Suprapubic skin (tissue), 4 donors: ENCODE measurements around the gene DNAJC28. TPM values are rescaled to one million over a fixed set of nuclear protein-coding genes. Genes with fewer than 3 reads are reported as not detected.
"Not testable (repeated sequence)": the region's sequence is repeated elsewhere in the genome, so short reads cannot be mapped to it uniquely, and the experiment has no call there.

ENCODE experiments used
- DNase-seq, 2 donors: peaks; one replicate each; pipeline ENCODE4 v3.0.0-alpha.2; 2019; ENCODE audit warnings: low spot score in 2 of 2
- H3K27ac ChIP-seq: fragments of 200-600 bp; sonication (generic); one replicate; pipeline ENCODE4 v1.5.1; 2019
- H3K27me3 ChIP-seq: fragments of 200-600 bp; sonication (generic); one replicate; pipeline ENCODE4 v1.5.1; 2019
- H3K36me3 ChIP-seq: fragments of 200-600 bp; sonication (generic); one replicate; pipeline ENCODE4 v1.5.1; 2019
- H3K4me1 ChIP-seq: fragments of 200-600 bp; sonication (generic); one replicate; pipeline ENCODE4 v1.5.1; 2019
- H3K4me3 ChIP-seq: fragments of 200-600 bp; sonication (generic); one replicate; pipeline ENCODE4 v1.5.1; 2019; ENCODE audit warnings: mild to moderate bottlenecking
- H3K9me3 ChIP-seq: fragments of 200-600 bp; sonication (generic); one replicate; pipeline ENCODE4 v1.5.1; 2019
- EP300 ChIP-seq: sonication (generic); formaldehyde crosslinking; IDR thresholded peaks from one replicate; pipeline ENCODE4 v1.6.1; 2017; ENCODE audit warnings: antibody characterized with exemption
- POLR2A ChIP-seq, 2 donors: fragments of 450-650 bp; IDR thresholded peaks; one replicate each; pipeline ENCODE4 v1.6.1; 2017; ENCODE audit warnings: antibody characterized with exemption in 2 of 2, mild to moderate bottlenecking in 2 of 2, moderate library complexity in 2 of 2
- POLR2AphosphoS5 ChIP-seq, 3 donors: sonication (generic); formaldehyde crosslinking; IDR thresholded peaks; one replicate each; pipeline ENCODE4 v1.6.1; 2017; ENCODE audit warnings: antibody characterized with exemption in 3 of 3
- WGBS: methylation state at CpG from one replicate; pipeline ENCODE4 v1.1.5; 2018; 5-methylcytosine and 5-hydroxymethylcytosine counted together
- total RNA-seq, 4 donors: library from RNA; depleted of rRNA; stranded (reverse); fragments of >200 nt; gene quantifications; one replicate each; pipeline ENCODE4 v1.1.0, GENCODE V29; 2016
- TF ChIP-seq, protein P1 (sequence below), 2 donors: fragments of 200-600 bp in 1 of 2; fragments of 450-650 bp in 1 of 2; sonication (generic) in 1 of 2; IDR thresholded peaks; one replicate each; pipeline ENCODE4 v1.5.1; 2016 to 2019; ENCODE audit warnings: antibody characterized with exemption in 2 of 2, mild to moderate bottlenecking in 1 of 2, moderate library complexity in 1 of 2

Gene DNAJC28
- total RNA-seq, 4 donors from 2014 or later: 1.9 to 4.5 (median 2.8) TPM

DNA sequence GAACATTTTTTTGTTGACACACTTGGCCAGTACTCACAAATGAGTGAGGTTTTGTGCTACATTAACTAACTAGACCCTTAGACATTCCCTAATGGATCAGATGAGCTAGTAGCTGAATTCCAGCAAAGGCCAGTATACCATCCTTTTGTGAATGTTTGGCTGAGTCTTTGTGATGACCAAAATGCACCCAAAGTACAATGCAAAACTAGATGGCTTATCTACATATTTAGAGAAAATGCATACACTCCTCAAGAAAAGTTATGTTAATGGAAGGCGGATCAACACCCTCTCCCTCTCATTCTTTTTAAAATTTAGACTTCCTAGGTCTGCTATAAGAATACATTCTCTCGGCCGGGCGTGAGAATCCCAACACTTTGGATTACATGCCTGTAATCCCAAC is 20.1 kb upstream of the DNAJC28 start:
- Histone ChIP-seq H3K4me3 (no peak overlapping the region), H3K9me3 (no peaks in the 10 kb centered on the region), H3K27me3 (no peaks in the 10 kb centered on the region), H3K27ac (no peak overlapping the region), H3K36me3 (peaks cover 69% of the 10 kb centered on the region), H3K4me1 (no peaks in the 10 kb centered on the region)
- no peak for DNase-seq
- TF ChIP-seq, protein P1, sequence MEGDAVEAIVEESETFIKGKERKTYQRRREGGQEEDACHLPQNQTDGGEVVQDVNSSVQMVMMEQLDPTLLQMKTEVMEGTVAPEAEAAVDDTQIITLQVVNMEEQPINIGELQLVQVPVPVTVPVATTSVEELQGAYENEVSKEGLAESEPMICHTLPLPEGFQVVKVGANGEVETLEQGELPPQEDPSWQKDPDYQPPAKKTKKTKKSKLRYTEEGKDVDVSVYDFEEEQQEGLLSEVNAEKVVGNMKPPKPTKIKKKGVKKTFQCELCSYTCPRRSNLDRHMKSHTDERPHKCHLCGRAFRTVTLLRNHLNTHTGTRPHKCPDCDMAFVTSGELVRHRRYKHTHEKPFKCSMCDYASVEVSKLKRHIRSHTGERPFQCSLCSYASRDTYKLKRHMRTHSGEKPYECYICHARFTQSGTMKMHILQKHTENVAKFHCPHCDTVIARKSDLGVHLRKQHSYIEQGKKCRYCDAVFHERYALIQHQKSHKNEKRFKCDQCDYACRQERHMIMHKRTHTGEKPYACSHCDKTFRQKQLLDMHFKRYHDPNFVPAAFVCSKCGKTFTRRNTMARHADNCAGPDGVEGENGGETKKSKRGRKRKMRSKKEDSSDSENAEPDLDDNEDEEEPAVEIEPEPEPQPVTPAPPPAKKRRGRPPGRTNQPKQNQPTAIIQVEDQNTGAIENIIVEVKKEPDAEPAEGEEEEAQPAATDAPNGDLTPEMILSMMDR (IDR thresholded peaks at IDR 0.05): no peak
- TF ChIP-seq POLR2A (IDR thresholded peaks at IDR 0.05) (no peak), EP300 (no peak), POLR2AphosphoS5 (IDR thresholded peaks at IDR 0.05) (no peak)
- over 99% methylated on average over 4 of the region's 4 CpGs for WGBS

DNA sequence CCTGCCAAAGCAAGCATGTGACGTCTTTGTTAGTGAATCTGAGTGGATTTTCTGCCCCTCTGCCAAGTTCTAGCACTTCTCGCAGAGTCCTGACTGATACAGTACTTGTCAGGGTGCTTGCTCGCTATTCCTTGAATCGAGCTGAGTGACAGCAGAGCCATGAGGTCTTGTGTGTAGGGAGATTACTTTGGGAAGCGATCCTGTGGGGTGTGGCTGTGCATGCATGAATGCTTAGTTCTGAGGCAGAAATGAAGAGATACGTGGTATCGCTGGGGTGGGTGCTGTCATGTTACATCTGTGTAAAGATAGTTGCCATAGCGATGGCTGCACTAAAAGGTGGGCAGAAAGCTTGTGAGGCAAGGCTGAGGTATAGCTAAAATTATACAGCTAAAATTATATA is 19.3 kb upstream of the DNAJC28 start:
- Histone ChIP-seq H3K4me3 (no peak overlapping the region), H3K27ac (no peak overlapping the region), H3K36me3 (peaks cover 67% of the 10 kb centered on the region), H3K27me3 (no peaks in the 10 kb centered on the region), H3K9me3 (no peaks in the 10 kb centered on the region), H3K4me1 (no peaks in the 10 kb centered on the region)
- no peak for TF ChIP-seq POLR2A (IDR thresholded peaks at IDR 0.05)
- no peak for TF ChIP-seq POLR2AphosphoS5 (IDR thresholded peaks at IDR 0.05)
- TF ChIP-seq, protein P1 (IDR thresholded peaks at IDR 0.05): no peak
- TF ChIP-seq EP300: no peak
- DNase-seq: no peak
- 95% methylated on average over 8 of the region's 8 CpGs for WGBS

DNA sequence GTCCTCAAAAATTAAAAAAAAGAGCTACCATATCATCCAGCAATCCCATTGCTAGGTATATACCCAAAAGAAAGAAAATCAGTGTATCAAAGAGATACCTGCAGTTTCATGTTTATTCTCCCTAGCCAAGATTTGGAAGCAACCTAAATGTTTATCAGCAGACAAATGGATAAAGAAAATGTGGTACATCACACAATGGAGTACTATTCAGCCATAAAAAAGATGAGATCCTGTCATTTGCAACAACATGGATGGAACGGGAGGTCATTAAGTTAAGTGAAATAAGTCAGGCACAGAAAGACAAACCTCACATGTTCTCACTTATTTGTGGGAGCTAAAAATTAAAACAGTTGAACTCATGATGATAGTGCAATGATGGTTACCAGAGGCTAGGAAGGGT is 15.5 kb upstream of the DNAJC28 start:
- H3K4me3 ChIP-seq, H3K27ac ChIP-seq, H3K27me3 ChIP-seq, H3K9me3 ChIP-seq, DNase-seq, H3K4me1 ChIP-seq: not testable (repeated sequence)
- 97% methylated on average over 1 of the region's 1 CpG for WGBS
- H3K36me3 ChIP-seq: peaks cover 52% of the 10 kb centered on the region

DNA sequence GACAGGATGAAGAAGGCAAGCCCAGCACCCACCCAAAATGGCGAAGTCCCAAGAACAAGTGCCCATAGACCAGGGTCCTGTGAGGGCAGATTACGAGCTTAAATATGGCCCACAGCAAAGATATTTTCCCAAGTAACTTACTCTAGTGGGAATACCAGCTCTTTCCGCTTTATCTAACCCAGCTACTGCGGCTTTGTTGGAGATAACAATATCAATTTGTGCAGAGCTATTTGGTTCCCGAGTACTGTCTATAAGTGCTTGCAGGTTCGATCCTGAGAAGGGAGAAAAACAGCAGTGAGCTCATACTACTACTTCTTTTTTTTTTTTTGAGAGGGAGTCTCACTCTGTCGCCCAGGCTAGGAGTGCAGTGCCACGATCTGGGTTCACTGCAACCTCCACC is 14.3 kb upstream of the DNAJC28 start:
- H3K36me3 ChIP-seq: peaks cover 41% of the 10 kb centered on the region

DNA sequence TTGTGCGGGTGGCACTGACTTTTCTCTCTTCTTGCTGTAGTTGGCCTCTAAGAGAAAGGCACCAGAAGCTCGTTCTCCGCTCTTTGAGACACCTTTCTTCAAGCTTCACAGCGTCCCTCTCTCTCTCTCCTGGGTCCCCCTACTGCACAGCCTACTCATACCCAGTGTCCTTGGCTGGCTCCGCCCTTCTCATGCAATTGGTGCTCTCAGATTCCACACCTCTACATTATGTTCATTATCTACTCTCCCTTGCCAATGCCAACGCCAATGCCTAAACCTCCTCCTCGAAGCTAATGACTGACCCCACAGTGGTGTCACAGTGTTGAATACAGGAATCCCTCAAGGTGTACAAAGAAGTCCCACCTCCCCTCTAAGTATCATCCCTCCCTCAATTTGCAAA is 4.8 kb upstream of the DNAJC28 start:
- H3K27ac ChIP-seq: no peak overlapping the region
- TF ChIP-seq, protein P1 (IDR thresholded peaks at IDR 0.05): no peak
- TF ChIP-seq POLR2A (IDR thresholded peaks at IDR 0.05): no peak
- TF ChIP-seq EP300: no peak
- TF ChIP-seq POLR2AphosphoS5 (IDR thresholded peaks at IDR 0.05): no peak
- H3K9me3 ChIP-seq: no peaks in the 10 kb centered on the region
- DNase-seq: no peak
- 75% methylated on average over 7 of the region's 7 CpGs for WGBS
- H3K4me3 ChIP-seq: no peak overlapping the region
- no peaks in the 10 kb centered on the region for H3K27me3 ChIP-seq
- no peaks in the 10 kb centered on the region for H3K36me3 ChIP-seq
- peaks cover 6% of the 10 kb centered on the region for H3K4me1 ChIP-seq

More for the DNA sequence above, 14.3 kb upstream of the DNAJC28 start:
- DNase-seq: no peak
- Histone ChIP-seq H3K4me3 (no peak overlapping the region), H3K27ac (no peak overlapping the region), H3K9me3 (no peaks in the 10 kb centered on the region), H3K27me3 (no peaks in the 10 kb centered on the region), H3K4me1 (no peaks in the 10 kb centered on the region)
- no peak for TF ChIP-seq EP300
- TF ChIP-seq POLR2A (IDR thresholded peaks at IDR 0.05): no peak
- TF ChIP-seq, protein P1 (IDR thresholded peaks at IDR 0.05): no peak
- TF ChIP-seq POLR2AphosphoS5 (IDR thresholded peaks at IDR 0.05): no peak
- 97% methylated on average over 8 of the region's 8 CpGs for WGBS

DNA sequence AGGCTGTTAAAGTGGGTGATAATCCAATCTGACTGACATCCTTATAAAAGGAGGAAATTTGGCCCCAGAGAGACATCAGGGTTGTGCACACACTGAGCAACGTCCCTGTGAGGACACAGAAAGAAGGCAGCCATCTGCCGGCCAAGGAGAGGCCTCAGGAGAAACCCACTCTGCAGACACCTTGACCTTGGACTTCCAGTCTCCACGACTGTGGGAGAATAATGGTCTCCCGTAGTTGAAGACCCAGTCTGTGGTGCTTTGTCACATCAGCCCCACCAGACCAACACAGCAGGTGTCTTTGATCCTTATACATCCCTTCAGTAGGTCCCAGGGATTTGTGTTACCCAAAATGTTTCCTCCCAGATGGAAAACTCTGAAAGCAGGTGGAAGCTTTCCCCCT is 4.2 kb upstream of the DNAJC28 start:
- H3K36me3 ChIP-seq: no peaks in the 10 kb centered on the region
- DNase-seq: no peak
- peaks cover 9% of the 10 kb centered on the region for H3K4me1 ChIP-seq
- no peaks in the 10 kb centered on the region for H3K27me3 ChIP-seq
- H3K27ac ChIP-seq: no peak overlapping the region
- TF ChIP-seq POLR2A (IDR thresholded peaks at IDR 0.05) (no peak), POLR2AphosphoS5 (IDR thresholded peaks at IDR 0.05) (no peak), EP300 (no peak)
- TF ChIP-seq, protein P1 (IDR thresholded peaks at IDR 0.05): no peak
- H3K9me3 ChIP-seq: no peaks in the 10 kb centered on the region
- WGBS: 57% methylated on average over 4 of the region's 4 CpGs
- H3K4me3 ChIP-seq: no peak overlapping the region
